Osteoblast (primary cell): ENCODE measurements around the gene KAZN. TPM values are rescaled to one million over a fixed set of nuclear protein-coding genes. Genes with fewer than 3 reads are reported as not detected.
A peak's percentile ranks its signal among the peaks of the same experiment; 100 is the strongest.

ENCODE experiments used
- DNase-seq: peaks from one replicate; pipeline ENCODE4 v3.0.0; 2011; ENCODE audit warnings: low spot score, mixed read lengths; ENCODE audit not compliant: insufficient read length; ENCODE audit errors: missing footprints
- H2AFZ ChIP-seq: 2 replicates; pipeline ENCODE4 v1.6.0; 2011; ENCODE audit warnings: mild to moderate bottlenecking, low read length
- H3K27ac ChIP-seq: 2 replicates; pipeline ENCODE4 v1.5.1; 2011; ENCODE audit warnings: mild to moderate bottlenecking, low read depth, low read length, moderate library complexity
- H3K27me3 ChIP-seq: 2 replicates; pipeline ENCODE4 v1.6.0; 2012; ENCODE audit warnings: mild to moderate bottlenecking, control low read depth, inconsistent platforms, low read length, moderate library complexity; ENCODE audit not compliant: insufficient read depth
- H3K36me3 ChIP-seq: 2 replicates; pipeline ENCODE4 v1.5.1; 2011; ENCODE audit warnings: mild to moderate bottlenecking, low read length, control low read depth, moderate library complexity; ENCODE audit not compliant: insufficient read depth
- H3K4me1 ChIP-seq: 2 replicates; pipeline ENCODE4 v1.5.1; 2011; ENCODE audit warnings: mild to moderate bottlenecking, low read length, control low read depth, moderate library complexity; ENCODE audit not compliant: insufficient read depth
- H3K4me2 ChIP-seq: 2 replicates; pipeline ENCODE4 v1.6.0; 2011; ENCODE audit warnings: mild to moderate bottlenecking, low read length; ENCODE audit not compliant: insufficient read depth
- H3K4me3 ChIP-seq: fragments of 200-600 bp; sonication (generic); 3 replicates; pipeline ENCODE4 v1.5.1; 2012; ENCODE audit warnings: mild to moderate bottlenecking, low read length, inconsistent platforms; ENCODE audit not compliant: insufficient read depth
- H3K79me2 ChIP-seq: 2 replicates; pipeline ENCODE4 v1.6.0; 2012; ENCODE audit warnings: mild to moderate bottlenecking, low read length, control low read depth, inconsistent platforms; ENCODE audit not compliant: insufficient read depth
- H3K9me3 ChIP-seq: 2 replicates; pipeline ENCODE4 v1.5.1; 2011; ENCODE audit warnings: low read depth, low read length, control low read depth
- H4K20me1 ChIP-seq: 2 replicates; pipeline ENCODE4 v1.6.0; 2012; ENCODE audit warnings: mild to moderate bottlenecking, low read length, control low read depth; ENCODE audit not compliant: insufficient read depth
- total RNA-seq: library from RNA; depleted of rRNA; stranded (reverse); fragments of >200 nt; gene quantifications from 2 replicates; pipeline ENCODE4 v1.2.3, GENCODE V29; 2012
- TF ChIP-seq, protein P1 (sequence below): IDR thresholded peaks from 2 replicates; pipeline ENCODE4 v1.5.1; 2011; ENCODE audit warnings: mild to moderate bottlenecking, low read depth, low read length, moderate library complexity; ENCODE audit errors: extremely low read depth

Gene KAZN
- total RNA-seq, 1 donor = 9.0 TPM

DNA sequence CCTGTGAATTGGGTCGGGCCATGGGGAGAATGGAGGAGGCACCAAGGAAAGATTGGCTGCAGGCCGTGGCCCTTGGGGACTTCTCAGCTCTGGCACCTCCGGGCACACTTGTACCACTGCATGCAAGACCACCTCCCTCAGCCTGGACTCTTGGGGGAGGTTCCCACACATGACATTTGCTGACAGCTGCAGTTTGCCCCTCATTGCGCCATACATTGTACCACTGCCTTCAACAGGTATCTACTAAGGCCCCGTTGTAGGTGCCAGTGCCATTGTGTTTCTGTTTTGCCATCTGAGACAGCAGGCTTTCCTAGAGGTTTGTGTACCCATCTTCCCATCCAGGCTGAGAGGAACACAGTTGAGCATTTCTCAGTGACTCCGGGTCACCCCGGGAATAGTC is 395.7 kb downstream of the KAZN start:
- Histone ChIP-seq H3K27ac (no peak overlapping the region), H3K9me3 (no peaks in the 10 kb centered on the region), H2AFZ (no peak overlapping the region), H3K4me2 (no peak overlapping the region), H4K20me1 (no peaks in the 10 kb centered on the region), H3K36me3 (no peaks in the 10 kb centered on the region), H3K4me3 (no peak overlapping the region), H3K79me2 (peaks cover 13% of the 10 kb centered on the region), H3K27me3 (no peaks in the 10 kb centered on the region), H3K4me1 (peaks cover 27% of the 10 kb centered on the region)
- TF ChIP-seq, protein P1, sequence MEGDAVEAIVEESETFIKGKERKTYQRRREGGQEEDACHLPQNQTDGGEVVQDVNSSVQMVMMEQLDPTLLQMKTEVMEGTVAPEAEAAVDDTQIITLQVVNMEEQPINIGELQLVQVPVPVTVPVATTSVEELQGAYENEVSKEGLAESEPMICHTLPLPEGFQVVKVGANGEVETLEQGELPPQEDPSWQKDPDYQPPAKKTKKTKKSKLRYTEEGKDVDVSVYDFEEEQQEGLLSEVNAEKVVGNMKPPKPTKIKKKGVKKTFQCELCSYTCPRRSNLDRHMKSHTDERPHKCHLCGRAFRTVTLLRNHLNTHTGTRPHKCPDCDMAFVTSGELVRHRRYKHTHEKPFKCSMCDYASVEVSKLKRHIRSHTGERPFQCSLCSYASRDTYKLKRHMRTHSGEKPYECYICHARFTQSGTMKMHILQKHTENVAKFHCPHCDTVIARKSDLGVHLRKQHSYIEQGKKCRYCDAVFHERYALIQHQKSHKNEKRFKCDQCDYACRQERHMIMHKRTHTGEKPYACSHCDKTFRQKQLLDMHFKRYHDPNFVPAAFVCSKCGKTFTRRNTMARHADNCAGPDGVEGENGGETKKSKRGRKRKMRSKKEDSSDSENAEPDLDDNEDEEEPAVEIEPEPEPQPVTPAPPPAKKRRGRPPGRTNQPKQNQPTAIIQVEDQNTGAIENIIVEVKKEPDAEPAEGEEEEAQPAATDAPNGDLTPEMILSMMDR = no peak
- no peak for DNase-seq

DNA sequence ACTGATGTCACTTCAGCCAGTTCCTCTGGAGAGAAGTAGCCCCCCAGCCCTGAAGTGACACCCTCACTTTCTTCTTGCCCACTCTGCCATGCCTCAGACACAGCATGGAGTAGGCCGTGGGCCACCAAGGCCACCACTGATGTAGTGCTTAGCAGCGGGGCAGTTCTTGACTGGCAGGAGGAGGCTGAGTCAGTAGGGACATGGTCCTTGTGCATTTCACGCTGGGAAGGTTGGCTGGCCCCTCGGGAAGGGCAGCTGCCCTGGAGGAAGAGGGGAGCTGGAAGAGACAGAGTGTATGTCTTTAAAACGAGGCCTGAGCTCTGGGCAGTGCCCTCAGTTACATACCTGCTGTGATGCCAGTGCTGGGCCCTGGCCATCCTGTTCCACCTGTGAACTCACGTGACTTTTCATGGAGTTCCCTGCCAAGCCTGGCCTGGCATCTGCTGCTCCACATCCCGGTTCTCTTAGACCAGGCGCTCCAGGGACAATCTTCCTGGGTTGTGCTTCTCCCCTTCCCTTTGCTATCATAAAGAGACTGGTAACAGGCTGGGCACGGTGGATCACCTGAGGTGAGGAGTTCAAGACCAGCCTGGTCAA is 396.5 kb downstream of the KAZN start:
- DNase-seq = no peak
- Histone ChIP-seq H3K4me3 (no peak overlapping the region), H3K9me3 (no peaks in the 10 kb centered on the region), H4K20me1 (no peaks in the 10 kb centered on the region), H3K36me3 (no peaks in the 10 kb centered on the region), H3K79me2 (peaks cover 15% of the 10 kb centered on the region), H3K27me3 (no peaks in the 10 kb centered on the region), H3K4me2 (no peak overlapping the region), H3K4me1 (peaks cover 27% of the 10 kb centered on the region), H3K27ac (no peak overlapping the region), H2AFZ (no peak overlapping the region)
- TF ChIP-seq, protein P1 = no peak

DNA sequence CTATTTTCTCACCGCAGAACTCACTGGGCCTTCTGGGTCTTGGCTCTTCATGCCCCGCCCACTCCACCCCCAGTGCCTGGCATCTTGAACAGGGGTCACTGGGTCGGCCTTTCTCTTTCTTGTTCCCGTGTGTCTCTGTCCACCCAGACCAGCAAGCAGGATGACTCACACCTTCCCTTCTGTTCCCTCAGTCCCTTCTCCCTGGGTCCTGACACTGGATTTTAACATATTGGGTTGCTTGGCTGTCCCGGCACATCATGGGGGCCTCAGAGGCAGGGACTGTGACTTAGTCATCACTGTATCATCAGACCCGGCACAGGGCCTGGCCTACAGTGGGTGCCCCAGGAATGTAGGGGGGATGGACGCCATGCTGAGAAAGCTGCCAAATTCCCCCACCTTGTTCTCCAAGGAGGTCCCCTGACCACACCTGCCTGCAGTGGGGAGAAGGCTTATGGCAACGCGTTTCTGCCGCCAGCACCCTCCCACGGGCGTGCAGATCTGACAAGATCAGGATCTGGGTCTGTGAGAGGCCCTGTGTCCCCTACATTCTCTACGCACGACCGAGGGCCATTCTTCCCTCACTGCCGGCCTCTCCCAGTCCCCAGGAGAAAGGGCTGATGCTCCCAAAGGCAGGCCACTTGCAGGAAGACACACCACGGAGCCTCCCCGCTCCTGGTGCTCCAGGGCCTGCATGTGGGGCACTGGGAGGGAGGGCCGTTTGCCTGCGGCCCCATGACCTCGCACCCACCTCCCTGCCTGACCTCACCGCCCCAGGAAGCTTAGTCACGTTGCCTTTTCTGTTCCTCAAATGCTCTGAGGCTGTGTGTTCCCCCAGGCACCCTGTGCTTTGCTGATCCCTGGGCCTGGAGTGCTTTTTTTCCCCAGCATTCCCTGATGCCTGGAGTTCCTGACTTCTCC is 397.9 kb downstream of the KAZN start:
- Histone ChIP-seq H3K27ac (peak overlapping the region; percentile 81), H3K4me1 (peaks cover 27% of the 10 kb centered on the region), H3K79me2 (peaks cover 15% of the 10 kb centered on the region), H4K20me1 (no peaks in the 10 kb centered on the region), H3K4me2 (peak overlapping the region; percentile 67), H3K4me3 (peak overlapping the region; percentile 39), H3K27me3 (no peaks in the 10 kb centered on the region), H3K36me3 (no peaks in the 10 kb centered on the region), H2AFZ (peak overlapping the region; percentile 67), H3K9me3 (no peaks in the 10 kb centered on the region)
- TF ChIP-seq, protein P1 = no peak
- DNase-seq = peak; percentile 98

DNA sequence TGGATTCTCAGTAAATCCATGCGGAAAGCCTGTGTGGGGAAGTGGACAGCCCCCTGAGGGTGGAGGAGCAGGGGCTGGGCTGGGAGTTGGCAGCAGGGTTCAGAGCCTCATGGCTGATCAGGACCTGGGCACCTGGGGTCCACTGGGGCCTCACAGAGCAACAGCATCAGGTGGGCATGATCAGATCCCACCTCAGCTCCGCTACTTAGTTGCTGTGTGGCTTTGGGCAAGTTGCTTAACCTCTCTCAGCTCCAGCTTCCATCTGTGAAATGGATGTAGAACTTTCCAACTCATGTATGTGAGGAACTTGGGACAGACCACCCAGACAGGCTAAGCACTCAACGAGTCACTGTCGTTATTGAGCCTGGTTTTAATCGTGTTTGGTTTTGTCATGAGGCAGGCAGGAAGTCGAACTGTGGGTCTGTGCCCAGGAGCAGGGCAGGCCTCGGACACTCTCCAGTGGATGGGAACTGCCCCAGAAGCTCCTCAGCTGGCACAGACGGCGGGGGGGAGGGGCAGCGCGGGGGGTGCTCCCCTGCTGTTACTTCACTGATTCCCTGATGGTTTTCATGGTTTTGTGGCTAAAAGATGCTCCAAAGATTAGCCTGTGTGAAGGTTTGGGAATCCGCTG is 399.3 kb downstream of the KAZN start:
- Histone ChIP-seq H3K79me2 (peaks cover 15% of the 10 kb centered on the region), H3K27me3 (no peaks in the 10 kb centered on the region), H3K4me3 (no peak overlapping the region), H3K9me3 (no peaks in the 10 kb centered on the region), H3K4me2 (no peak overlapping the region), H2AFZ (no peak overlapping the region), H4K20me1 (no peaks in the 10 kb centered on the region), H3K27ac (peak overlapping the region; percentile 60), H3K36me3 (no peaks in the 10 kb centered on the region), H3K4me1 (peaks cover 27% of the 10 kb centered on the region)
- no peak for DNase-seq
- TF ChIP-seq, protein P1 = no peak
